ENCODE data around the gene SLC5A2. TPM values are rescaled to one million over a fixed set of nuclear protein-coding genes. Genes with fewer than 3 reads are reported as not detected.

Gene SLC5A2
- total and polyA plus RNA-seq, 2 of the 13 experiments (the other 11 are each of a cell fraction or from before 2014, with no cell fraction given): 0.24 to 0.97 TPM

- TF ChIP-seq RORA (CRISPR knock-in tag; IDR thresholded peaks at IDR 0.05) (no peak), ZNF484 (CRISPR knock-in tag; IDR thresholded peaks at IDR 0.05; ENCODE audit: borderline replicate concordance, low read depth) (no peak), ARNTL (CRISPR knock-in tag; IDR thresholded peaks at IDR 0.05) (peak; percentile 61), RXRB (CRISPR knock-in tag; IDR thresholded peaks at IDR 0.05; ENCODE audit: borderline replicate concordance) (peak; percentile 81), IRF1 (CRISPR knock-in tag; IDR thresholded peaks at IDR 0.05; ENCODE audit: low read depth) (peak; percentile 24; the same call in 1 of the 2 replicates), ZNF121 (CRISPR knock-in tag; IDR thresholded peaks at IDR 0.05) (peak; percentile 73), ZEB1 (IDR thresholded peaks at IDR 0.05; ENCODE audit: insufficient replicate concordance, low read depth) (peak; percentile 78), ZBTB7A (CRISPR knock-in tag; IDR thresholded peaks at IDR 0.05) (peak; percentile 48; the same call in 1 of the 2 replicates), RCOR2 (CRISPR knock-in tag; IDR thresholded peaks at IDR 0.05) (peak; percentile 55; the same call in 1 of the 2 replicates), TEAD2 (CRISPR knock-in tag; IDR thresholded peaks at IDR 0.05) (0 out of 2 replicates have a peak, but pooled peaks have one; percentile 29), NFYC (CRISPR knock-in tag; IDR thresholded peaks at IDR 0.05) (no peak), XRCC5 (optimal IDR thresholded peaks at IDR 0.05; ENCODE audit: low read length) (peak; percentile 92), ZNF609 (CRISPR knock-in tag; IDR thresholded peaks at IDR 0.05; ENCODE audit: borderline replicate concordance) (peak; percentile 56), STAG1 (CRISPR knock-in tag; IDR thresholded peaks at IDR 0.05) (peak; percentile 54), BRF2 (CRISPR knock-in tag; IDR thresholded peaks at IDR 0.05) (no peak), FOXJ3 (CRISPR knock-in tag; IDR thresholded peaks at IDR 0.05; ENCODE audit: borderline replicate concordance) (no peak)
- TF ChIP-seq, protein P1, sequence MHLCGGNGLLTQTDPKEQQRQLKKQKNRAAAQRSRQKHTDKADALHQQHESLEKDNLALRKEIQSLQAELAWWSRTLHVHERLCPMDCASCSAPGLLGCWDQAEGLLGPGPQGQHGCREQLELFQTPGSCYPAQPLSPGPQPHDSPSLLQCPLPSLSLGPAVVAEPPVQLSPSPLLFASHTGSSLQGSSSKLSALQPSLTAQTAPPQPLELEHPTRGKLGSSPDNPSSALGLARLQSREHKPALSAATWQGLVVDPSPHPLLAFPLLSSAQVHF (CRISPR knock-in tag; IDR thresholded peaks at IDR 0.05): no peak
- TF ChIP-seq, protein P2, sequence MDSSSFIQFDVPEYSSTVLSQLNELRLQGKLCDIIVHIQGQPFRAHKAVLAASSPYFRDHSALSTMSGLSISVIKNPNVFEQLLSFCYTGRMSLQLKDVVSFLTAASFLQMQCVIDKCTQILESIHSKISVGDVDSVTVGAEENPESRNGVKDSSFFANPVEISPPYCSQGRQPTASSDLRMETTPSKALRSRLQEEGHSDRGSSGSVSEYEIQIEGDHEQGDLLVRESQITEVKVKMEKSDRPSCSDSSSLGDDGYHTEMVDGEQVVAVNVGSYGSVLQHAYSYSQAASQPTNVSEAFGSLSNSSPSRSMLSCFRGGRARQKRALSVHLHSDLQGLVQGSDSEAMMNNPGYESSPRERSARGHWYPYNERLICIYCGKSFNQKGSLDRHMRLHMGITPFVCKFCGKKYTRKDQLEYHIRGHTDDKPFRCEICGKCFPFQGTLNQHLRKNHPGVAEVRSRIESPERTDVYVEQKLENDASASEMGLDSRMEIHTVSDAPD (CRISPR knock-in tag; IDR thresholded peaks at IDR 0.05): peak; percentile 56; the same call in 1 of the 2 replicates
Measured at GRCh38 chr16:31477220-31478216, 5.4 kb upstream of the SLC5A2 start (continued).
